ENCODE measurements around the gene DCLK2.
"Not testable (repeated sequence)": the region's sequence is repeated elsewhere in the genome, so short reads cannot be mapped to it uniquely, and the experiment has no call there.

Gene DCLK2

GRCh38 chr4:150197256-150197655 lies 119.0 kb downstream of the DCLK2 start:
- not testable (repeated sequence) for H3K9me3 ChIP-seq (ENCODE audit: control insufficient read depth, low read length); H3K27me3 ChIP-seq (ENCODE audit: control insufficient read depth, insufficient read depth, low read length); H3K36me3 ChIP-seq (ENCODE audit: control insufficient read depth, insufficient read depth, low read length); H3K4me3 ChIP-seq (ENCODE audit: low read length); H3K4me1 ChIP-seq (ENCODE audit: control insufficient read depth, insufficient read depth, low read length); H3K9ac ChIP-seq (ENCODE audit: low read length)

GRCh38 chr4:150199056-150199455 lies 120.8 kb downstream of the DCLK2 start:
- no peaks in the 10 kb centered on the region for H3K9me3 ChIP-seq (ENCODE audit: control insufficient read depth, low read length)
- no peaks in the 10 kb centered on the region for H3K4me1 ChIP-seq (ENCODE audit: control insufficient read depth, insufficient read depth, low read length)
- no peaks in the 10 kb centered on the region for H3K36me3 ChIP-seq (ENCODE audit: control insufficient read depth, insufficient read depth, low read length)
- no peak overlapping the region for H3K4me3 ChIP-seq (ENCODE audit: low read length)
- no peaks in the 10 kb centered on the region for H3K27me3 ChIP-seq (ENCODE audit: control insufficient read depth, insufficient read depth, low read length)
- H3K9ac ChIP-seq (ENCODE audit: low read length), result no peak overlapping the region

GRCh38 chr4:150205016-150205415 lies 126.8 kb downstream of the DCLK2 start:
- H3K27me3 ChIP-seq (ENCODE audit: control insufficient read depth, insufficient read depth, low read length), result no peaks in the 10 kb centered on the region
- no peak overlapping the region for H3K4me3 ChIP-seq (ENCODE audit: low read length)
- H3K36me3 ChIP-seq (ENCODE audit: control insufficient read depth, insufficient read depth, low read length), result no peaks in the 10 kb centered on the region
- H3K9ac ChIP-seq (ENCODE audit: low read length), result no peak overlapping the region
- no peaks in the 10 kb centered on the region for H3K4me1 ChIP-seq (ENCODE audit: control insufficient read depth, insufficient read depth, low read length)
- H3K9me3 ChIP-seq (ENCODE audit: control insufficient read depth, low read length), result no peaks in the 10 kb centered on the region

GRCh38 chr4:150206265-150206664 lies 128.0 kb downstream of the DCLK2 start:
- Histone ChIP-seq H3K4me3 (ENCODE audit: low read length) (no peak overlapping the region), H3K27me3 (ENCODE audit: control insufficient read depth, insufficient read depth, low read length) (no peaks in the 10 kb centered on the region), H3K36me3 (ENCODE audit: control insufficient read depth, insufficient read depth, low read length) (no peaks in the 10 kb centered on the region), H3K9me3 (ENCODE audit: control insufficient read depth, low read length) (no peaks in the 10 kb centered on the region), H3K4me1 (ENCODE audit: control insufficient read depth, insufficient read depth, low read length) (no peaks in the 10 kb centered on the region), H3K9ac (ENCODE audit: low read length) (no peak overlapping the region)

- no peaks in the 10 kb centered on the region for H3K4me1 ChIP-seq (ENCODE audit: control insufficient read depth, insufficient read depth, low read length)
- no peaks in the 10 kb centered on the region for H3K9me3 ChIP-seq (ENCODE audit: control insufficient read depth, low read length)
- H3K27me3 ChIP-seq (ENCODE audit: control insufficient read depth, insufficient read depth, low read length), result no peaks in the 10 kb centered on the region
- no peak overlapping the region for H3K9ac ChIP-seq (ENCODE audit: low read length)
- H3K4me3 ChIP-seq (ENCODE audit: low read length), result no peak overlapping the region
- no peaks in the 10 kb centered on the region for H3K36me3 ChIP-seq (ENCODE audit: control insufficient read depth, insufficient read depth, low read length)
These were observed 128.7 kb downstream of the DCLK2 start for GRCh38 chr4:150206954-150207353.

- H3K27me3 ChIP-seq (ENCODE audit: control insufficient read depth, insufficient read depth, low read length), result no peaks in the 10 kb centered on the region
- H3K9me3 ChIP-seq (ENCODE audit: control insufficient read depth, low read length), result no peaks in the 10 kb centered on the region
- H3K36me3 ChIP-seq (ENCODE audit: control insufficient read depth, insufficient read depth, low read length), result no peaks in the 10 kb centered on the region
- H3K4me3 ChIP-seq (ENCODE audit: low read length), result no peak overlapping the region
- H3K4me1 ChIP-seq (ENCODE audit: control insufficient read depth, insufficient read depth, low read length), result no peaks in the 10 kb centered on the region
- no peak overlapping the region for H3K9ac ChIP-seq (ENCODE audit: low read length)
These were observed 129.6 kb downstream of the DCLK2 start for GRCh38 chr4:150207871-150208270.

GRCh38 chr4:150209140-150209829 lies 131.0 kb downstream of the DCLK2 start:
- Histone ChIP-seq H3K27me3 (ENCODE audit: control insufficient read depth, insufficient read depth, low read length) (no peaks in the 10 kb centered on the region), H3K4me3 (ENCODE audit: low read length) (no peak overlapping the region), H3K9me3 (ENCODE audit: control insufficient read depth, low read length) (no peaks in the 10 kb centered on the region), H3K4me1 (ENCODE audit: control insufficient read depth, insufficient read depth, low read length) (no peaks in the 10 kb centered on the region), H3K9ac (ENCODE audit: low read length) (no peak overlapping the region), H3K36me3 (ENCODE audit: control insufficient read depth, insufficient read depth, low read length) (no peaks in the 10 kb centered on the region)

- Histone ChIP-seq H3K4me1 (ENCODE audit: control insufficient read depth, insufficient read depth, low read length) (no peaks in the 10 kb centered on the region), H3K9me3 (ENCODE audit: control insufficient read depth, low read length) (no peaks in the 10 kb centered on the region), H3K9ac (ENCODE audit: low read length) (no peak overlapping the region), H3K36me3 (ENCODE audit: control insufficient read depth, insufficient read depth, low read length) (no peaks in the 10 kb centered on the region), H3K4me3 (ENCODE audit: low read length) (no peak overlapping the region), H3K27me3 (ENCODE audit: control insufficient read depth, insufficient read depth, low read length) (no peaks in the 10 kb centered on the region)
These were observed 132.8 kb downstream of the DCLK2 start for GRCh38 chr4:150211016-150211415.

- Histone ChIP-seq H3K36me3 (ENCODE audit: control insufficient read depth, insufficient read depth, low read length) (no peaks in the 10 kb centered on the region), H3K4me1 (ENCODE audit: control insufficient read depth, insufficient read depth, low read length) (no peaks in the 10 kb centered on the region), H3K9me3 (ENCODE audit: control insufficient read depth, low read length) (no peaks in the 10 kb centered on the region), H3K27me3 (ENCODE audit: control insufficient read depth, insufficient read depth, low read length) (no peaks in the 10 kb centered on the region), H3K4me3 (ENCODE audit: low read length) (no peak overlapping the region), H3K9ac (ENCODE audit: low read length) (no peak overlapping the region)
These were observed 133.7 kb downstream of the DCLK2 start for GRCh38 chr4:150211799-150212445.

GRCh38 chr4:150212485-150212884 lies 134.2 kb downstream of the DCLK2 start:
- H3K9me3 ChIP-seq (ENCODE audit: control insufficient read depth, low read length), result no peaks in the 10 kb centered on the region
- no peaks in the 10 kb centered on the region for H3K27me3 ChIP-seq (ENCODE audit: control insufficient read depth, insufficient read depth, low read length)
- H3K36me3 ChIP-seq (ENCODE audit: control insufficient read depth, insufficient read depth, low read length), result no peaks in the 10 kb centered on the region
- no peak overlapping the region for H3K4me3 ChIP-seq (ENCODE audit: low read length)
- H3K9ac ChIP-seq (ENCODE audit: low read length), result no peak overlapping the region
- no peaks in the 10 kb centered on the region for H3K4me1 ChIP-seq (ENCODE audit: control insufficient read depth, insufficient read depth, low read length)

GRCh38 chr4:150212927-150213326 lies 134.7 kb downstream of the DCLK2 start:
- Histone ChIP-seq H3K4me1 (ENCODE audit: control insufficient read depth, insufficient read depth, low read length) (no peaks in the 10 kb centered on the region), H3K27me3 (ENCODE audit: control insufficient read depth, insufficient read depth, low read length) (no peaks in the 10 kb centered on the region), H3K9ac (ENCODE audit: low read length) (no peak overlapping the region), H3K36me3 (ENCODE audit: control insufficient read depth, insufficient read depth, low read length) (no peaks in the 10 kb centered on the region), H3K4me3 (ENCODE audit: low read length) (no peak overlapping the region), H3K9me3 (ENCODE audit: control insufficient read depth, low read length) (no peaks in the 10 kb centered on the region)

GRCh38 chr4:150215601-150216000 lies 137.4 kb downstream of the DCLK2 start:
- no peak overlapping the region for H3K9ac ChIP-seq (ENCODE audit: low read length)
- H3K27me3 ChIP-seq (ENCODE audit: control insufficient read depth, insufficient read depth, low read length), result no peaks in the 10 kb centered on the region
- no peaks in the 10 kb centered on the region for H3K9me3 ChIP-seq (ENCODE audit: control insufficient read depth, low read length)
- no peaks in the 10 kb centered on the region for H3K36me3 ChIP-seq (ENCODE audit: control insufficient read depth, insufficient read depth, low read length)
- no peaks in the 10 kb centered on the region for H3K4me1 ChIP-seq (ENCODE audit: control insufficient read depth, insufficient read depth, low read length)
- no peak overlapping the region for H3K4me3 ChIP-seq (ENCODE audit: low read length)
